ENCODE measurements around the gene EFCAB8. TPM values are rescaled to one million over a fixed set of nuclear protein-coding genes. Genes with fewer than 3 reads are reported as not detected.

EFCAB8 gene
- not detected for total RNA-seq

DNA sequence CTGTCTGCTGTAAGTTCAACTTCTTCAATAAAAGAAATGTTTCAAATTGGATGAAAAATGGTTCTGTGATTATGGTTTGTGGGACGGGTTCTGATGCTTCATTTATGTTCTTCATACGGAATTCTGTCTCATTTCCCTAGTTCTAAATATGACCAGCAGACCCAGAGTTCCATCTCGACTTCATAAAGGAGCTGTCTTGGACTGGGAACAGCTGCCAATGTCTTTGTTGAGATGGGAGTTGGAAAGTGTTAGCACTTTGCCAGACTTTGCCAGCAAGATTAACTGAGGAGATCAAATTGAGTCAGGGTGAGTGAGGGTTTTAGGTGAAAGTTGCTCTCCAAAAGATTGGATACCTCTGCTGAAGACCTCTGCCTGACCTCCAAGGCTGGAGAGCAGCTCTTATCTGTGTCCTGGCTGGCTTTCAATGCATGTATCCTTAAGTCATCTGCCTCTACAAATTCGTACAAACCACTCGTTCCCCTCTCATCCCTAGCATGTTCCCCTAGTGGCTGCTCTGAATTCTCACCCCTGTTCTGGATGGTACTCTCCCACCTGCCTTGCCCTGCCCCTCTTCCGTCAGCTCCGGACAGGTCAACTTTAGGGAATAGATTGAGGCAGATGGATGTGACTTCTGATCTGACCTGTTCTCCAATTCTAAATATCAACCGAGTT is at the start of gene EFCAB8:
EFCAB8 (plus strand) TSS at position 223 of the 672 bp plus-strand sequence. CDS start 4,870 bp downstream, outside the sequence.

GRCh38 chr20:33004141-33004751 is 145.5 kb downstream of the EFCAB8 start, which contains the start of gene SUN5:
Gene SUN5 (minus strand): TSS chr20:33004433. CDS start chr20:33004340, 93 bp downstream.

GRCh38 chr20:33007376-33008335 is 148.9 kb downstream of the EFCAB8 start, which contains the start of gene BPIFB2:
Gene BPIFB2 (plus strand): TSS chr20:33007704. CDS start chr20:33008575, 871 bp downstream.

Other genes with a start within 250 kb of the EFCAB8 start
- gene C20orf203, start 185.0 kb upstream of the EFCAB8 start, total RNA-seq, result 0.46 TPM
- 36.2 TPM for gene COMMD7, start 115.5 kb upstream of the EFCAB8 start, total RNA-seq
- gene DNMT3B, start 96.5 kb upstream of the EFCAB8 start, total RNA-seq, result 4.2 TPM
- 136 TPM for gene MAPRE1, start 39.0 kb upstream of the EFCAB8 start, total RNA-seq
- not detected for gene SUN5, start 145.5 kb downstream of the EFCAB8 start, total RNA-seq
- gene BPIFB2, start 148.8 kb downstream of the EFCAB8 start, total RNA-seq, result not detected
- not detected for gene BPIFB6, start 172.7 kb downstream of the EFCAB8 start, total RNA-seq
- gene BPIFB3, start 195.0 kb downstream of the EFCAB8 start, total RNA-seq, result not detected
- not detected for gene BPIFB4, start 220.7 kb downstream of the EFCAB8 start, total RNA-seq